Measurements from ENCODE around the gene ITPRIP. TPM values are rescaled to one million over a fixed set of nuclear protein-coding genes. Genes with fewer than 3 reads are reported as not detected.
A peak's percentile ranks its signal among the peaks of the same experiment; 100 is the strongest.

The ITPRIP gene
- total and polyA plus RNA-seq, 4 donors = 4.3 to 51.4 (median 18.9) TPM

DNA sequence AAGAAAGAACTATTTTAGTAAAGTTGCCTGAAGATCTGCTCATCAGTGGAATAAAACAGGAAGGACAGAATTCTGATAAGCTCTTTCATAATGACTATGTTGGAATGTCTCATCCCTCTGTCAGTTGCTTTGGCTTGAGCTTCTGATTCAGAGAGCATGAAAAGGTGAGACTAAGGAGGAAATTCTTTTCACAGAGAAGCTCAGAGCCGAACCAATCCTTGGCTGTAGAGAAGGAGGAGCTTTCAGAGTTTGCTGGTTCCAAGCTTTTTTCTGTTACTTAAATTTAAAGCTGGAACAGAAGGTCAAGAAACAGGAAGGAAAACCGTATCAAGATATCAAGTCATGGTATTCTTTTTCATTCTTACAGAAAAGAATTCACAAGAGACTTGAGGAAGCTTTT is 45.3 kb downstream of the ITPRIP start:
- no peaks in the 10 kb centered on the region for H3K9me3 ChIP-seq (ENCODE audit: control insufficient read depth, low read length)
- H3K36me3 ChIP-seq (ENCODE audit: control insufficient read depth in 1 of 2, insufficient read depth in 2 of 2, low read length in 1 of 2) = no peaks in the 10 kb centered on the region
- H3K4me3 ChIP-seq (ENCODE audit: low read length in 2 of 2) = no peak overlapping the region
- no peak for ATAC-seq (ENCODE audit: low FRiP score)
- WGBS, 2 donors = 60 to 73% methylated on average over 2 of the region's 2 CpGs
- intact Hi-C loops (cut with DNase I) = no loop called here
- no peaks in the 10 kb centered on the region for H3K27me3 ChIP-seq (ENCODE audit: control insufficient read depth in 1 of 2, insufficient read depth in 2 of 2, low read length in 1 of 2)
- no peak for DNase-seq
- no peaks in the 10 kb centered on the region for H3K4me1 ChIP-seq (ENCODE audit: control insufficient read depth in 1 of 2, insufficient read depth in 2 of 2, low read length in 2 of 2)
- H3K27ac ChIP-seq (ENCODE audit: low read depth in 1 of 2, low read length in 2 of 2) = no peak overlapping the region

- H3K4me1 ChIP-seq (ENCODE audit: control insufficient read depth in 1 of 2, insufficient read depth in 2 of 2, low read length in 2 of 2) = no peaks in the 10 kb centered on the region
- H3K36me3 ChIP-seq (ENCODE audit: control insufficient read depth in 1 of 2, insufficient read depth in 2 of 2, low read length in 1 of 2) = no peaks in the 10 kb centered on the region
- ATAC-seq (ENCODE audit: low FRiP score) (peak; percentile 98), DNase-seq (peak; percentile 92 to 96)
- intact Hi-C loops (cut with DNase I) = loop anchor here (1.0 kb wide), 2 partner anchors 59 to 62 kb away; partner anchors contain the start of gene CFAP58 (in 1 of the 2)
- no peaks in the 10 kb centered on the region for H3K27me3 ChIP-seq (ENCODE audit: control insufficient read depth in 1 of 2, insufficient read depth in 2 of 2, low read length in 1 of 2)
- WGBS, 2 donors = 1 to 2% methylated on average over 22 to 26 of the region's 26 CpGs
- no peak overlapping the region for H3K4me3 ChIP-seq (ENCODE audit: low read length in 2 of 2)
- no peak overlapping the region for H3K27ac ChIP-seq (ENCODE audit: low read depth in 1 of 2, low read length in 2 of 2)
- H3K9me3 ChIP-seq (ENCODE audit: control insufficient read depth, low read length) = no peaks in the 10 kb centered on the region
These were observed 46.8 kb downstream of the ITPRIP start for GRCh38 chr10:104291439-104291951.

- ATAC-seq (ENCODE audit: low FRiP score) = no peak
- Histone ChIP-seq H3K4me1 (ENCODE audit: control insufficient read depth in 1 of 2, insufficient read depth in 2 of 2, low read length in 2 of 2) (no peaks in the 10 kb centered on the region), H3K27ac (ENCODE audit: low read depth in 1 of 2, low read length in 2 of 2) (no peak overlapping the region), H3K27me3 (ENCODE audit: control insufficient read depth in 1 of 2, insufficient read depth in 2 of 2, low read length in 1 of 2) (no peaks in the 10 kb centered on the region), H3K4me3 (ENCODE audit: low read length in 2 of 2) (no peak overlapping the region), H3K9me3 (ENCODE audit: control insufficient read depth, low read length) (no peaks in the 10 kb centered on the region), H3K36me3 (ENCODE audit: control insufficient read depth in 1 of 2, insufficient read depth in 2 of 2, low read length in 1 of 2) (no peaks in the 10 kb centered on the region)
- DNase-seq = no peak
- intact Hi-C loops (cut with DNase I) = no loop called here
- WGBS, 2 donors = 60 to 61% methylated on average over 1 of the region's 1 CpG
These were observed 49.9 kb downstream of the ITPRIP start for GRCh38 chr10:104288355-104288754.

GRCh38 chr10:104286939-104287338 is 51.3 kb downstream of the ITPRIP start:
- no peak for DNase-seq
- H3K4me1 ChIP-seq (ENCODE audit: control insufficient read depth in 1 of 2, insufficient read depth in 2 of 2, low read length in 2 of 2) = no peaks in the 10 kb centered on the region
- no peaks in the 10 kb centered on the region for H3K27me3 ChIP-seq (ENCODE audit: control insufficient read depth in 1 of 2, insufficient read depth in 2 of 2, low read length in 1 of 2)
- no peaks in the 10 kb centered on the region for H3K36me3 ChIP-seq (ENCODE audit: control insufficient read depth in 1 of 2, insufficient read depth in 2 of 2, low read length in 1 of 2)
- ATAC-seq (ENCODE audit: low FRiP score) = no peak
- H3K9me3 ChIP-seq (ENCODE audit: control insufficient read depth, low read length) = no peaks in the 10 kb centered on the region
- H3K27ac ChIP-seq (ENCODE audit: low read depth in 1 of 2, low read length in 2 of 2) = no peak overlapping the region
- intact Hi-C loops (cut with DNase I) = no loop called here
- 86 to 93% methylated on average over 2 of the region's 2 CpGs for WGBS, 2 donors
- no peak overlapping the region for H3K4me3 ChIP-seq (ENCODE audit: low read length in 2 of 2)

- H3K36me3 ChIP-seq (ENCODE audit: control insufficient read depth in 1 of 2, insufficient read depth in 2 of 2, low read length in 1 of 2) = no peaks in the 10 kb centered on the region
- no peaks in the 10 kb centered on the region for H3K9me3 ChIP-seq (ENCODE audit: control insufficient read depth, low read length)
- no peak for ATAC-seq (ENCODE audit: low FRiP score)
- no peak overlapping the region for H3K27ac ChIP-seq (ENCODE audit: low read depth in 1 of 2, low read length in 2 of 2)
- intact Hi-C loops (cut with DNase I) = no loop called here
- 82 to 85% methylated on average over 7 of the region's 7 CpGs for WGBS, 2 donors
- no peak for DNase-seq
- H3K4me1 ChIP-seq (ENCODE audit: control insufficient read depth in 1 of 2, insufficient read depth in 2 of 2, low read length in 2 of 2) = no peaks in the 10 kb centered on the region
- no peak overlapping the region for H3K4me3 ChIP-seq (ENCODE audit: low read length in 2 of 2)
- no peaks in the 10 kb centered on the region for H3K27me3 ChIP-seq (ENCODE audit: control insufficient read depth in 1 of 2, insufficient read depth in 2 of 2, low read length in 1 of 2)
These were observed 53.4 kb downstream of the ITPRIP start for GRCh38 chr10:104284846-104285245.

- no peak overlapping the region for H3K27ac ChIP-seq (ENCODE audit: low read depth in 1 of 2, low read length in 2 of 2)
- WGBS, 2 donors = 83 to 88% methylated on average over 3 of the region's 3 CpGs
- H3K27me3 ChIP-seq (ENCODE audit: control insufficient read depth in 1 of 2, insufficient read depth in 2 of 2, low read length in 1 of 2) = no peaks in the 10 kb centered on the region
- intact Hi-C loops (cut with DNase I) = no loop called here
- H3K4me3 ChIP-seq (ENCODE audit: low read length in 2 of 2) = no peak overlapping the region
- no peak for ATAC-seq (ENCODE audit: low FRiP score)
- H3K36me3 ChIP-seq (ENCODE audit: control insufficient read depth in 1 of 2, insufficient read depth in 2 of 2, low read length in 1 of 2) = no peaks in the 10 kb centered on the region
- no peak for DNase-seq
- H3K9me3 ChIP-seq (ENCODE audit: control insufficient read depth, low read length) = no peaks in the 10 kb centered on the region
- H3K4me1 ChIP-seq (ENCODE audit: control insufficient read depth in 1 of 2, insufficient read depth in 2 of 2, low read length in 2 of 2) = no peaks in the 10 kb centered on the region
These were observed 56.6 kb downstream of the ITPRIP start for GRCh38 chr10:104281694-104282093.

GRCh38 chr10:104279550-104280259 is 58.6 kb downstream of the ITPRIP start:
- Histone ChIP-seq H3K4me1 (ENCODE audit: control insufficient read depth in 1 of 2, insufficient read depth in 2 of 2, low read length in 2 of 2) (no peaks in the 10 kb centered on the region), H3K4me3 (ENCODE audit: low read length in 2 of 2) (no peak overlapping the region), H3K9me3 (ENCODE audit: control insufficient read depth, low read length) (no peaks in the 10 kb centered on the region), H3K27ac (ENCODE audit: low read depth in 1 of 2, low read length in 2 of 2) (no peak overlapping the region), H3K27me3 (ENCODE audit: control insufficient read depth in 1 of 2, insufficient read depth in 2 of 2, low read length in 1 of 2) (no peaks in the 10 kb centered on the region), H3K36me3 (ENCODE audit: control insufficient read depth in 1 of 2, insufficient read depth in 2 of 2, low read length in 1 of 2) (no peaks in the 10 kb centered on the region)
- no peak for DNase-seq
- 92 to 95% methylated on average over 3 of the region's 3 CpGs for WGBS, 2 donors
- ATAC-seq (ENCODE audit: low FRiP score) = no peak
- intact Hi-C loops (cut with DNase I) = no loop called here

DNA sequence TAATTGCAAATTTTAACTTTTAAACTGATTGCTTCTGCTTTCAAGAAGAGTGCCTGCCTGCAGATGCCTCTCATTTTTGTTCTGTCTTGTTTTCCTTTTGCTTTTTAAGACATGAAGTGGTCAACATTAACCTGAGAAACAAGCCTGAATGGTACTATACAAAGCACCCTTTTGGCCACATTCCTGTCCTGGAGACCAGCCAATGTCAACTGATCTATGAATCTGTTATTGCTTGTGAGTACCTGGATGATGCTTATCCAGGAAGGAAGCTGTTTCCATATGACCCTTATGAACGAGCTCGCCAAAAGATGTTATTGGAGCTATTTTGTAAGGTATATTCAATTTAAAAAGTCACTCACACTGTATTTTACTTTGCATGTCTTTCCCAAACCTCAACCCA is 60.5 kb downstream of the ITPRIP start:
- H3K9me3 ChIP-seq (ENCODE audit: control insufficient read depth, low read length) = no peaks in the 10 kb centered on the region
- H3K4me3 ChIP-seq (ENCODE audit: low read length in 2 of 2) = no peak overlapping the region
- DNase-seq = no peak
- H3K36me3 ChIP-seq (ENCODE audit: control insufficient read depth in 1 of 2, insufficient read depth in 2 of 2, low read length in 1 of 2) = no peaks in the 10 kb centered on the region
- no peak overlapping the region for H3K27ac ChIP-seq (ENCODE audit: low read depth in 1 of 2, low read length in 2 of 2)
- no peaks in the 10 kb centered on the region for H3K4me1 ChIP-seq (ENCODE audit: control insufficient read depth in 1 of 2, insufficient read depth in 2 of 2, low read length in 2 of 2)
- WGBS, 2 donors = 85 to 92% methylated on average over 2 of the region's 2 CpGs
- H3K27me3 ChIP-seq (ENCODE audit: control insufficient read depth in 1 of 2, insufficient read depth in 2 of 2, low read length in 1 of 2) = no peaks in the 10 kb centered on the region
- ATAC-seq (ENCODE audit: low FRiP score) = no peak
- intact Hi-C loops (cut with DNase I) = no loop called here

DNA sequence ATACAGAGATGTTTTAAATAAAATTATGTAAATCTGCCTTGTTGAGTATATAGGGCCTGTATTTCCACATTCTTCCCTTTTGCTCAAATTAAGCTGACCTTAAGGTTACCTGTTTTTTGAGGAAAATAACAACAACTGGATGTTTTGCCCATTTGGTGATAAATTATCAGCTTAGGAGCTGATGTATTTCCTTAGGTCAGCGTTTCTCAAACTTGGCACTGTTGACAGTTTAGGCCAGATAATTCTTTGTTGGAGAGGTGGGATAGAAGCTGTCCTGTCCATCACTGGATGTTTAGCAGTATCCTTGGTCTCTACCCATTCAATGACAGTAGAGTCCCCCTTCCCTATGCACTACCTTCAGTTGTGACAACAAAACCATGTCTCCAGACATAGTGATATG is 62.1 kb downstream of the ITPRIP start:
- DNase-seq (no peak), ATAC-seq (ENCODE audit: low FRiP score) (no peak)
- Histone ChIP-seq H3K36me3 (ENCODE audit: control insufficient read depth in 1 of 2, insufficient read depth in 2 of 2, low read length in 1 of 2) (no peaks in the 10 kb centered on the region), H3K4me3 (ENCODE audit: low read length in 2 of 2) (no peak overlapping the region), H3K27me3 (ENCODE audit: control insufficient read depth in 1 of 2, insufficient read depth in 2 of 2, low read length in 1 of 2) (no peaks in the 10 kb centered on the region), H3K9me3 (ENCODE audit: control insufficient read depth, low read length) (no peaks in the 10 kb centered on the region), H3K27ac (ENCODE audit: low read depth in 1 of 2, low read length in 2 of 2) (no peak overlapping the region), H3K4me1 (ENCODE audit: control insufficient read depth in 1 of 2, insufficient read depth in 2 of 2, low read length in 2 of 2) (no peaks in the 10 kb centered on the region)
- intact Hi-C loops (cut with DNase I) = no loop called here
- 70 to 75% methylated on average over 1 of the region's 1 CpG for WGBS, 2 donors
